ENCODE results near the gene SENP3.

SENP3 gene

GRCh38 chr17:7555320-7555948, 6.3 kb upstream of the SENP3 start:
- DNase-seq (ENCODE audit: low read depth in 2 of 3, low spot score in 1 of 3): no peak

- no peak for DNase-seq (ENCODE audit: low read depth in 2 of 3, low spot score in 1 of 3)
Measured at GRCh38 chr17:7556627-7557026, 5.1 kb upstream of the SENP3 start.

DNA sequence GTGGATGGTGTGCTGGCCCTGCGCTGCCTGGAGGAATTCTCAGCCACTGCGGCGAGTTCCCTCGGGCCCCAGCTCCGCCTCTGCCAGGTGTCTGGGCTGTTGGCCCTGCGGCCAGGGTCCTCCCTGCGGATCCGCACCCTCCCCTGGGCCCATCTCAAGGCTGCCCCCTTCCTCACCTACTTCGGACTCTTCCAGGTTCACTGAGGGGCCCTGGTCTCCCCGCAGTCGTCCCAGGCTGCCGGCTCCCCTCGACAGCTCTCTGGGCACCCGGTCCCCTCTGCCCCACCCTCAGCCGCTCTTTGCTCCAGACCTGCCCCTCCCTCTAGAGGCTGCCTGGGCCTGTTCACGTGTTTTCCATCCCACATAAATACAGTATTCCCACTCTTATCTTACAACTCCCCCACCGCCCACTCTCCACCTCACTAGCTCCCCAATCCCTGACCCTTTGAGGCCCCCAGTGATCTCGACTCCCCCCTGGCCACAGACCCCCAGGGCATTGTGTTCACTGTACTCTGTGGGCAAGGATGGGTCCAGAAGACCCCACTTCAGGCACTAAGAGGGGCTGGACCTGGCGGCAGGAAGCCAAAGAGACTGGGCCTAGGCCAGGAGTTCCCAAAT, 4.5 kb upstream of the SENP3 start:
- no peak for DNase-seq (ENCODE audit: low read depth in 2 of 3, low spot score in 1 of 3)

GRCh38 chr17:7557775-7558543, 3.8 kb upstream of the SENP3 start:
- no peak for DNase-seq (ENCODE audit: low read depth in 2 of 3, low spot score in 1 of 3)

- DNase-seq (ENCODE audit: low read depth in 2 of 3, low spot score in 1 of 3): no peak
Measured at GRCh38 chr17:7558544-7559319, 3.0 kb upstream of the SENP3 start, which contains the start of gene TNFSF13. Gene TNFSF13 (plus strand): TSS chr17:7558750. CDS start chr17:7559040, 290 bp downstream.

DNA sequence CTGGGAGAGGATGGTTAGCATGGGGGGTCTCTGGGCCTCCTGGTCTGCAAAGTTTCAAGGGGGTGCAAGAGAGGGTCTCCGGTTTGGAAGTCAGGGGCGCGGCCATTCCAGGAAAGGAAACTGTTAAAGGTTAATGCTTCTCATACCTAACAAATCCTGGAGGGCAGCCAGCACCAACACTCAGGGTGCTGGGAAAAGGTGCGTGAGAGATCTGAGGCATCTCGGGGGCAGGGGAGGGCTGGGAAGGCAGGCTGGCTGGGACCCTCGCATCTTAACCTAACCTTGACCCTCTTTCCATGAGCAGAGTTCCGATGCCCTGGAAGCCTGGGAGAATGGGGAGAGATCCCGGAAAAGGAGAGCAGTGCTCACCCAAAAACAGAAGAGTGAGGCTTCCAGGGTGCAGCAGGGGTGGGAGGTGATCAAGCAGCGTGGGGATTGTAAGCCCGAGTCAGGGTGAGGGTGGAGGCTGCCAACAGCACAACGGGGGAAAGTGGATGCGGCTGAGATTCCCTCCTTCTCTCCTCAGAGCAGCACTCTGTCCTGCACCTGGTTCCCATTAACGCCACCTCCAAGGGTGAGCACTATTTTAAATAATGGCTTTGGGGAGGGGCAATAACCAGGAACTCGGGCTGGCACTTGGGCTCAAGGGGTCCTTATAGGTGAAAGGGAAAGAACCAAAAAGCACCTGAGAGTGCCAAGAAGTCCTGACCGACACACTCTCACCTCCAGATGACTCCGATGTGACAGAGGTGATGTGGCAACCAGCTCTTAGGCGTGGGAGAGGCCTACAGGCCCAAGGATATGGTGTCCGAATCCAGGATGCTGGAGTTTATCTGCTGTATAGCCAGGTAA, 2.2 kb upstream of the SENP3 start:
- no peak for DNase-seq (ENCODE audit: low read depth in 2 of 3, low spot score in 1 of 3)

DNA sequence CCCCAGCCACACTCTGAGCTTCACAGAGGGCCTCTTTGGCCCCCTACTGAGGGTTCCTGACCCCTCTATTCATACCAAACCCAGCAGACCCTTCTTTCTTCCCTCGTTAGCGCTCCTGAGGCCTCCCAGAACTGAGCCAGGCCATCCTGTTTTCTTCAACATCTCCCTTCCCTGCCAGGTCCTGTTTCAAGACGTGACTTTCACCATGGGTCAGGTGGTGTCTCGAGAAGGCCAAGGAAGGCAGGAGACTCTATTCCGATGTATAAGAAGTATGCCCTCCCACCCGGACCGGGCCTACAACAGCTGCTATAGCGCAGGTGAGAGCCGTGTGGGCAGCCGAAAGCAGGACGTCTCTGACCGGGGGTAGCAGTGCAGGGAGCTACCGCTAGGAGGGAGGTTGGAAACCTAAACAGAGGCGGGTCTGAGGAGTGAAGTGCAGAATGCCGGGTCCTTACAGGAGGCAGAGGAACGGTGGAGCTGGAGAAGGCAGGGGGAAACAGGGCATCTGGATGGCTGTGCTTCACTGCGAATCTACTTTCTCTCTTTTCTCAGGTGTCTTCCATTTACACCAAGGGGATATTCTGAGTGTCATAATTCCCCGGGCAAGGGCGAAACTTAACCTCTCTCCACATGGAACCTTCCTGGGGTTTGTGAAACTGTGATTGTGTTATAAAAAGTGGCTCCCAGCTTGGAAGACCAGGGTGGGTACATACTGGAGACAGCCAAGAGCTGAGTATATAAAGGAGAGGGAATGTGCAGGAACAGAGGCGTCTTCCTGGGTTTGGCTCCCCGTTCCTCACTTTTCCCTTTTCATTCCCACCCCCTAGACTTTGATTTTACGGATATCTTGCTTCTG, 1.3 kb upstream of the SENP3 start:
- no peak for DNase-seq (ENCODE audit: low read depth in 2 of 3, low spot score in 1 of 3)

DNA sequence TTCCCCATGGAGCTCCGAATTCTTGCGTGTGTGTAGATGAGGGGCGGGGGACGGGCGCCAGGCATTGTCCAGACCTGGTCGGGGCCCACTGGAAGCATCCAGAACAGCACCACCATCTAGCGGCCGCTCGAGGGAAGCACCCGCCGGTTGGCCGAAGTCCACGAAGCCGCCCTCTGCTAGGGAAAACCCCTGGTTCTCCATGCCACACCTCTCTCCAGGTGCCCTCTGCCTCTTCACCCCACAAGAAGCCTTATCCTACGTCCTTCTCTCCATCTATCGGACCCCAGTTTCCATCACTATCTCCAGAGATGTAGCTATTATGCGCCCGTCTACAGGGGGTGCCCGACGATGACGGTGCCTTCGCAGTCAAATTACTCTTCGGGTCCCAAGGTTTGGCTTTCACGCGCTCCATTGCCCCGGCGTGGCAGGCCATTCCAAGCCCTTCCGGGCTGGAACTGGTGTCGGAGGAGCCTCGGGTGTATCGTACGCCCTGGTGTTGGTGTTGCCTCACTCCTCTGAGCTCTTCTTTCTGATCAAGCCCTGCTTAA, 617 bp upstream of the SENP3 start:
- DNase-seq (ENCODE audit: low read depth in 2 of 3, low spot score in 1 of 3): peak; percentile 78 to 86 (median 82)

DNA sequence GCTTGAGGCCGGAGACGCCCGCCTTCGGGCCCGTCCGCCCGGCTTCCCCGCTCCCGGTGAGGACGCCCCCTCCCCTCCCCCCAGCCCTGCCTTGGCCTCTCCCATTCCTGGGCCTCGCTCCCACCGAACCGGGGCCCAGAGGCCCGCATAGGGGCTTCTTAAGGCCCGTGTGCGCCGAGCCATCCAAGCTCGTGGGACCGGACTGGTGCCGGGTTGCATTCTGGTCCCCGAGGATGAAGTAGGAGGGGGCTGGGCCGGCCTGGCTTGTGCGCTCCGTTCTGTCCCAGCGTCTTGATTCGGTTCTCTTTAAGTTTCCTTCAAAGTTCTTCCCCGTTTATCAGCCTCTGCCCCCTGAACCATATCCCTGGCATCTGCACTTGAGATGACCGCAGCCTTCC, 488 bp downstream of the SENP3 start:
- no peak for DNase-seq (ENCODE audit: low read depth in 2 of 3, low spot score in 1 of 3)

- DNase-seq (ENCODE audit: low read depth in 2 of 3, low spot score in 1 of 3): no peak
Measured at GRCh38 chr17:7563115-7563869, 1.6 kb downstream of the SENP3 start.

DNA sequence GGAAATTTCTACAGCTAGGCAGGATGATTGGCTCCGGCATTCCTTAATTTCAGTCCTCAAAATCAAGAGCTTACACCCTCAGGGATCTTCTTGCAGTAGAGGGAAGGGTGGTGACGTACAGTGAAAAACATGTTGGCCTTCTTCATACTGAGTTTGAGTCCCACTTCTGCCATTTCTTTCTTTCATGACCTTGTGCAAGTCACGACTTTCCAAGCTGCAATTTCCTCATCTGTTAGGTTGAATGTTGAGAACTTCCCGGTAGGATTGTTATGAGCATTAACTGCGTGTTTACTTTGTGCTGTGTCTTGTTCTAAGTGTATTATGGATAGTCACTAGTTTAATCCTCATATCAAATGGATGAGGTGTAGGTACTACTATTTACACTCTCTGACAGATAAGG, 7.9 kb downstream of the SENP3 start:
- DNase-seq (ENCODE audit: low read depth in 2 of 3, low spot score in 1 of 3): no peak

DNA sequence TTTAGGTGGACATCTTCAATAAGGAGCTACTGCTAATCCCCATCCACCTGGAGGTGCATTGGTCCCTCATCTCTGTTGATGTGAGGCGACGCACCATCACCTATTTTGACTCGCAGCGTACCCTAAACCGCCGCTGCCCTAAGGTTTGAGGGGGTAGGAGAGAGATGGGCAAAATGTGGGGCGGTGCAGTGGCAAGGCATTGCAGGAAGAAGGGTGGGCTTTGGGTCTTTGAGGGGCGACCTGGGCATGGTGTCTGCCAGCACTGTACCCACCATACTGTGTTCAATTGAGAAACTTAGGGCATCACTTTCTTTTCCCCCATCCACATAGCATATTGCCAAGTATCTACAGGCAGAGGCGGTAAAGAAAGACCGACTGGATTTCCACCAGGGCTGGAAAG, 8.6 kb downstream of the SENP3 start:
- DNase-seq (ENCODE audit: low read depth in 2 of 3, low spot score in 1 of 3): no peak

DNA sequence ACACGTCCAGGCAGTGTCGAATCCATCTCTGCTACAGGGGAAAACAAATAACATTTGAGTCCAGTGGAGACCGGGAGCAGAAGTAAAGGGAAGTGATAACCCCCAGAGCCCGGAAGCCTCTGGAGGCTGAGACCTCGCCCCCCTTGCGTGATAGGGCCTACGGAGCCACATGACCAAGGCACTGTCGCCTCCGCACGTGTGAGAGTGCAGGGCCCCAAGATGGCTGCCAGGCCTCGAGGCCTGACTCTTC, 10.5 kb downstream of the SENP3 start:
- DNase-seq (ENCODE audit: low read depth in 2 of 3, low spot score in 1 of 3): no peak

- DNase-seq (ENCODE audit: low read depth in 2 of 3, low spot score in 1 of 3): peak; percentile 99 to 100 (median 100)
Measured at GRCh38 chr17:7572588-7573323, 11.0 kb downstream of the SENP3 start.

- peak; percentile 83 to 85 (median 85) for DNase-seq (ENCODE audit: low read depth in 2 of 3, low spot score in 1 of 3)
Measured at GRCh38 chr17:7573324-7574080, 11.8 kb downstream of the SENP3 start.

DNA sequence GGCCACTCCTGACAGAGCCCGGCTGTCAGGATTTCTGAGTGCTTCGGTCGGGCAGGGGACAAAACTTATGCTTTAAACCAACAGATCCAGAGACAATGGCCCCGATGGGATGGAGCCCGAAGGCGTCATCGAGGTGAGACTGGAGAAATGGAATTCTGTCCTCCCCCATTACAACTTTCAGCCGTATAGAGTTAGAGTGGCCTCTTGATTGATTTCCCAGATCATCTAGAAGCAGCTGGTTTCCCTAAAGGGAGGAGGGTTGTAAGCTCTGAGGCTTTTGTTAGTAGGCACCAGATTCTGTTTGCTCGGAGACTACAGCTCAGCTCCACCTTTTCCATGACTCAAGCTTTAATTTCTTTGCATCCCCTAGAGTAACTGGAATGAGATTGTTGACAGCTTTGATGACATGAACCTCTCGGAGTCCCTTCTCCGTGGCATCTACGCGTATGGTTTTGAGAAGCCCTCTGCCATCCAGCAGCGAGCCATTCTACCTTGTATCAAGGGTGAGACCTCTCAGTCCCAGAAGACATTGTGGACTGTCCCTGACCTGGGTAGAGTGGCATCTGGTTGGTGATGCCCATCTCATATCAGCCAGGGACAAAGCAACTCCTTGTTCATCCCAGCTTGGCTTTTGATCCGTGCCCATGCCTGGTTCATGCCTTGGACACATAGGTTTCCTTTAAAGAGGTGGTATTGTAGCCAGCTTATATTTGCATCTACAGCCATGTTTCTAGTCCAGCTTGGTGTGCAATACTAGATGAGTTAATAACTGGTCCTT, 12.6 kb downstream of the SENP3 start:
- DNase-seq (ENCODE audit: low read depth in 2 of 3, low spot score in 1 of 3): no peak

DNA sequence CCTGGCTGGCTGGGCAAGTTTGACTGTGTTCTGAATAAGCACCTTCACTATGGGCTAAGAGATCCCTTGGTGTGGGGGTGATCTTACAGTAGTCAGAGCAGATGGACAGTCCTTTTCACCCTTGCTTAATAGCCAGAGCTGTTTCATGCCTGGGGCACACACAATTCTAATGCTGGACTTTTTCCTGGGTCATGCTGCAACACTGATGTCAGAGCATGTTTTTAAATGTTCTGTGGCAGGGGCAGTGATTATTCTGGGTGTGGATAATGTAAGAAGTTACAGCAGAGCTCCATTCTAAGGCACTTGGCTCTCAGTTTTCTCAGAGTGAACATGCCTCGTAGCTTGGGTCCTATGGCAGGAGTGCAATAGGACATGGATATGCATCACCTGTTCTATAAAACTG, 13.8 kb downstream of the SENP3 start:
- DNase-seq (ENCODE audit: low read depth in 2 of 3, low spot score in 1 of 3): no peak
